ENCODE measurements around the gene FHAD1.

FHAD1 gene

GRCh38 chr1:15334995-15335394, 88.0 kb downstream of the FHAD1 start:
- Histone ChIP-seq H3K27ac (no peak overlapping the region), H3K4me2 (no peak overlapping the region), H3K4me3 (no peak overlapping the region), H3K4me1 (peaks cover 0 to 34% (median 0%) of the 10 kb centered on the region in 10 experiments; a peak in 7 of 20 replicates), H4K20me1 (no peaks in the 10 kb centered on the region), H3K9me3 (replicated peaks in 1 of 11) (no peaks in the 10 kb centered on the region), H3K9ac (no peak overlapping the region), H3K27me3 (no peaks in the 10 kb centered on the region), H3K36me3 (no peaks in the 10 kb centered on the region)
- no peak for TF ChIP-seq Cebpa-rat (IDR thresholded peaks at IDR 0.05)

- Histone ChIP-seq H3K4me2 (no peak overlapping the region), H3K4me3 (no peak overlapping the region), H3K4me1 (peaks cover 0 to 45% (median 2%) of the 10 kb centered on the region in 10 experiments; a peak in 9 of 20 replicates), H3K36me3 (no peaks in the 10 kb centered on the region), H3K27ac (no peak overlapping the region), H3K9me3 (replicated peaks in 1 of 11) (peaks cover 0 to 5% (median 0%) of the 10 kb centered on the region in 11 experiments; a peak in 1 of 22 replicates), H3K27me3 (no peaks in the 10 kb centered on the region), H4K20me1 (no peaks in the 10 kb centered on the region), H3K9ac (no peak overlapping the region)
- no peak for TF ChIP-seq Cebpa-rat (IDR thresholded peaks at IDR 0.05)
Observed at GRCh38 chr1:15336866-15337265, 89.8 kb downstream of the FHAD1 start.

DNA sequence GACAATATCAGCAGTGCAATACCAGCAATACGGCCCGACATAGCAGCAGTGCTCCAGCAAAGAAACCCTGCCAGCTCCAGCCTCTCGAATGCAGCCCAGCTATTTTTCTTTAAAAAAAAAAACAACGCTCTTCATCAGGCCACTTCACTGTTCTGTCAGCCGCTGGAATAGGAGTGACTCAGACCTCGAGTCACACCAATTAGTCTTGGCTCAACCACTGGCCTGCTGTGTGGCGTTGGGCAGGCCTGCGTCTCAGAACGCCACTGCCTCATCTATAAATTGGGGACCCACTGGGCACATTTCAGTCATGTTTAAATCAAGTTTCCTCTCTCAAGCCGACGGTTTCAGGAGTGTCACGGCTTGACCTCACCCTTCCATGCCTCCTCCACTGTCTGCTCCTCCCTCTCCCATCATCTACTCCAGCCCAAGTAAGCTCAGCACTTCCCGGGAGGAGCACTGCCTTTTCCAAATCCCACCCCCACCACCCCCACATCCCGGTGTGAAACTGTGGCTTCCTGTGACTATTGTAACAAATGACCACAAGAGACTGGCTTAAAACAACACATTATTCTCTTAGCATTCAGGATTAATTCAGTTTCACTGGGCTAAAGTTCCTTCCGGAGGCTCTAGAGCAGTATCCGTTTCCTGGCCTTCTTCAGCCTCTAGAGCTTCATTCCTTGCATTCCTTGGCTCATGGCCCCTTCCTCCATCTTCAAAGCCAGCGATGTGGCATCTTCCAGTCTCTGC, 90.8 kb downstream of the FHAD1 start:
- Histone ChIP-seq H3K4me3 (no peak overlapping the region), H4K20me1 (no peaks in the 10 kb centered on the region), H3K9me3 (replicated peaks in 1 of 11) (peaks cover 0 to 5% (median 0%) of the 10 kb centered on the region in 11 experiments; a peak in 1 of 22 replicates), H3K27ac (no peak overlapping the region), H3K9ac (no peak overlapping the region), H3K4me2 (peak overlapping the region in 4 of 11 experiments; percentile 9 to 48 (median 32); a peak in 7 of 22 replicates), H3K36me3 (no peaks in the 10 kb centered on the region), H3K27me3 (no peaks in the 10 kb centered on the region), H3K4me1 (peaks cover 0 to 51% (median 4%) of the 10 kb centered on the region in 10 experiments; a peak in 9 of 20 replicates)
- TF ChIP-seq Cebpa-rat (IDR thresholded peaks at IDR 0.05) = no peak

DNA sequence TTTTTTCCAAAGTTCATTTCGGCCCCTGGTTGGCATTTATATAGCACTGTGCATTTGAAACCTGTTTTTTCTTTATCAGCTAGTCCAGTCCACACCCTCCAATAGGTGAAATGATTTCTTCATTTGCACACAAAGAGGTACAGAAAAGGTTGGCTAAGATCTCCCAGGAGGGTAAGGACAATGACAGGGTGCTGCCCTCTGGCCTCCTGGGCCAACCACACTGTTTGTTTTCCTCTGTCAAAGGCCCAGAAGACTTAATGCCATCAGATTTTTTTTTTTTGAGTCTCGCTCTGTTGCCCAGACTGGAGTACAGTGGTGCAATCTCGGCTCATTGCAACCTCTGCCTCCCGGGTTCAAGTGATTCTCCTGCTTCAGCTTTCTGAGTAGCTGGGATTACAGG, 92.5 kb downstream of the FHAD1 start:
- H3K9ac ChIP-seq = no peak overlapping the region
- peaks cover 0 to 6% (median 0%) of the 10 kb centered on the region in 11 experiments; a peak in 3 of 22 replicates for H3K27me3 ChIP-seq
- peaks cover 0 to under 1% (median 0%) of the 10 kb centered on the region in 11 experiments; a peak in 1 of 22 replicates for H4K20me1 ChIP-seq
- peaks cover 0 to 5% (median 0%) of the 10 kb centered on the region in 11 experiments; a peak in 1 of 22 replicates for H3K9me3 ChIP-seq (replicated peaks in 1 of 11)
- H3K4me1 ChIP-seq = peaks cover 8 to 60% (median 13%) of the 10 kb centered on the region in 10 experiments
- no peak overlapping the region for H3K27ac ChIP-seq
- H3K4me2 ChIP-seq = 0 out of 22 replicates have a peak overlapping the region, but pooled peaks of 1 of the 11 experiments have one; percentile 9
- no peak for TF ChIP-seq Cebpa-rat (IDR thresholded peaks at IDR 0.05)
- no peaks in the 10 kb centered on the region for H3K36me3 ChIP-seq
- no peak overlapping the region for H3K4me3 ChIP-seq

GRCh38 chr1:15341228-15341627, 94.2 kb downstream of the FHAD1 start:
- Histone ChIP-seq H3K4me2 (peak overlapping the region in 3 of 11 experiments; percentile 59 to 69 (median 59); a peak in 6 of 22 replicates), H3K4me1 (peaks cover 24 to 76% (median 30%) of the 10 kb centered on the region in 10 experiments), H3K9me3 (replicated peaks in 1 of 11) (peaks cover 0 to 5% (median 0%) of the 10 kb centered on the region in 11 experiments; a peak in 1 of 22 replicates), H3K36me3 (no peaks in the 10 kb centered on the region), H3K4me3 (no peak overlapping the region), H3K27me3 (peaks cover 0 to 6% (median 0%) of the 10 kb centered on the region in 11 experiments; a peak in 3 of 22 replicates), H3K9ac (no peak overlapping the region), H4K20me1 (peaks cover 0 to 8% (median 0%) of the 10 kb centered on the region in 11 experiments; a peak in 1 of 22 replicates), H3K27ac (no peak overlapping the region)
- no peak for TF ChIP-seq Cebpa-rat (IDR thresholded peaks at IDR 0.05)

- H3K4me1 ChIP-seq = peaks cover 30 to 82% (median 36%) of the 10 kb centered on the region in 10 experiments
- H3K27ac ChIP-seq = no peak overlapping the region
- H3K9ac ChIP-seq = no peak overlapping the region
- H3K36me3 ChIP-seq = no peaks in the 10 kb centered on the region
- H4K20me1 ChIP-seq = peaks cover 0 to 8% (median 0%) of the 10 kb centered on the region in 11 experiments; a peak in 1 of 22 replicates
- peak overlapping the region in 5 of 11 experiments; percentile 8 to 69 (median 59); a peak in 9 of 22 replicates for H3K4me2 ChIP-seq
- peaks cover 0 to 5% (median 0%) of the 10 kb centered on the region in 11 experiments; a peak in 1 of 22 replicates for H3K9me3 ChIP-seq (replicated peaks in 1 of 11)
- H3K27me3 ChIP-seq = peaks cover 0 to 6% (median 0%) of the 10 kb centered on the region in 11 experiments; a peak in 3 of 22 replicates
- TF ChIP-seq Cebpa-rat (IDR thresholded peaks at IDR 0.05) = no peak
- H3K4me3 ChIP-seq = no peak overlapping the region
Observed at GRCh38 chr1:15341634-15342407, 94.8 kb downstream of the FHAD1 start.

DNA sequence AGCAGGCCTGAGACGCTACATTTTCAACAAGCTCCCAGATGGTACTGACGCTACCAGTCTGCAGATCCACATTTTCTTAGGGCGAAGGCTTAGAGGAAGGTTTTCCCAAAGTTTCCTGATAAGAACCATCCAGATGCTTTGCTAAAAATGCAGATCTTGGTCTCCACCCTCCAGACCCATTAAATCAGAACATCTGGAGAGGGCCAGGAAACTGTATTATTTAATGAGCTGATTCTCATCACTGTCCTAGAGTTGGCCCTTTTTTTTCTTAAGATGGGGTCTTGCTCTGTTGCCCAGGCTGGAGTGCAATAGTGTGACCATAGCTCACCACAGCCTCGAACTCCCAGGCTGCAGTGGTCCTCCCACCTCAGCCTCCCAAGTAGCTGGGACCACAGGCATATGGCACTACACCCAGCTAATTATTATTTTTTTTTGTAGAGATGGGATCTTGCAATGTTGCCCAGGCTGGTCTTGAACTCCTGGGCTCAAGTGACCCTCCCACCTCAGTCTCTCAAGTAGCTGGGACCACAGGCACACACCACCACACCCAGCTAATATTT, 95.5 kb downstream of the FHAD1 start:
- Histone ChIP-seq H3K36me3 (no peaks in the 10 kb centered on the region), H3K27ac (no peak overlapping the region), H3K4me3 (no peak overlapping the region), H3K4me2 (peak overlapping the region in 5 of 11 experiments; percentile 8 to 69 (median 59); a peak in 9 of 22 replicates), H3K9me3 (replicated peaks in 1 of 11) (peaks cover 0 to 5% (median 0%) of the 10 kb centered on the region in 11 experiments; a peak in 1 of 22 replicates), H4K20me1 (peaks cover 0 to 8% (median 0%) of the 10 kb centered on the region in 11 experiments; a peak in 1 of 22 replicates), H3K4me1 (peaks cover 37 to 85% (median 43%) of the 10 kb centered on the region in 10 experiments), H3K9ac (no peak overlapping the region), H3K27me3 (peaks cover 0 to 6% (median 0%) of the 10 kb centered on the region in 11 experiments; a peak in 4 of 22 replicates)
- no peak for TF ChIP-seq Cebpa-rat (IDR thresholded peaks at IDR 0.05)

DNA sequence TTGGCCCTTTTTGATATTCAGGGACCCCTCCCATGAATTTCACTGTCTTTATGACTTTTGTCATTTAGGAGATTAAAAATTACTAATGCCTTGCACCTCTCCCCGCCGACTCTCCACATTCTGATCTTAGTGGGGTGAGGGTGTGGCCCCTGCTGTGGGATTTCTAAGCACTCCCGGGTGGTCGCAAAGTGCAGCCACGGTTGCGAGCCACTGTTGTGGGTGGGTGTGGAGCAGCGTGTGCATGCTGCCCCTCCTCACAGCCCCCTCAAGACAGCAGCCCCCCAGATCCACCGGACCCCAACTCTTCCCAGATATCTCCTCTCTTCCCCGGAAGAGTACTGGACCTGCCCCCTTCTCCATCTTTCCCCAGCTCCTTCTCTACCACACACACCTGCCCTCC, 96.1 kb downstream of the FHAD1 start:
- no peak overlapping the region for H3K4me3 ChIP-seq
- peaks cover 0 to 8% (median 0%) of the 10 kb centered on the region in 11 experiments; a peak in 1 of 22 replicates for H4K20me1 ChIP-seq
- H3K36me3 ChIP-seq = no peaks in the 10 kb centered on the region
- TF ChIP-seq Cebpa-rat (IDR thresholded peaks at IDR 0.05) = no peak
- H3K27ac ChIP-seq = no peak overlapping the region
- peaks cover 0 to 5% (median 0%) of the 10 kb centered on the region in 11 experiments; a peak in 1 of 22 replicates for H3K9me3 ChIP-seq (replicated peaks in 1 of 11)
- peaks cover 0 to 6% (median 0%) of the 10 kb centered on the region in 11 experiments; a peak in 4 of 22 replicates for H3K27me3 ChIP-seq
- H3K4me2 ChIP-seq = peak overlapping the region in 3 of 11 experiments; percentile 12 to 93 (median 22); a peak in 2 of 22 replicates
- H3K4me1 ChIP-seq = peaks cover 43 to 85% (median 49%) of the 10 kb centered on the region in 10 experiments
- H3K9ac ChIP-seq = no peak overlapping the region
